Large intestine (tissue), 3 donors: ENCODE data around the gene DMD. TPM values are rescaled to one million over a fixed set of nuclear protein-coding genes. Genes with fewer than 3 reads are reported as not detected.
A peak's percentile ranks its signal among the peaks of the same experiment; 100 is the strongest.

Experiments
- DNase-seq, 2 donors: peaks; one replicate each; pipeline versions ENCODE4 v3.0.0 to v3.0.0-alpha.2; 2013
- H3K27ac ChIP-seq: one replicate; pipeline ENCODE4 v1.5.1; 2013; ENCODE audit warnings: low read length
- H3K27me3 ChIP-seq: 2 replicates; pipeline ENCODE4 v1.6.1; 2013; ENCODE audit warnings: low read length; ENCODE audit not compliant: control insufficient read depth, insufficient read depth
- H3K36me3 ChIP-seq: 2 replicates; pipeline ENCODE4 v1.6.1; 2013; ENCODE audit warnings: low read length; ENCODE audit not compliant: control insufficient read depth, insufficient read depth
- H3K4me1 ChIP-seq: one replicate; pipeline ENCODE4 v1.6.1; 2013; ENCODE audit warnings: low read length; ENCODE audit not compliant: control insufficient read depth, insufficient read depth
- H3K4me3 ChIP-seq: one replicate; pipeline ENCODE4 v1.5.1; 2013; ENCODE audit warnings: low read length
- H3K9me3 ChIP-seq: one replicate; pipeline ENCODE4 v1.6.1; 2013; ENCODE audit warnings: mild to moderate bottlenecking, low read depth, low read length, moderate library complexity; ENCODE audit not compliant: control insufficient read depth
- WGBS: methylation state at CpG from one replicate; pipeline ENCODE4 v1.1.5; 2013; ENCODE audit warnings: low lambda C conversion rate; ENCODE audit not compliant: insufficient coverage; 5-methylcytosine and 5-hydroxymethylcytosine counted together
- polyA plus RNA-seq: library from polyadenylated mRNA; unstranded; fragments of 120-200 nt; gene quantifications from one replicate; pipeline ENCODE4 v1.2.1, GENCODE V29; 2013

DMD gene
- polyA plus RNA-seq, 1 donor: 23.3 TPM

- no peaks in the 10 kb centered on the region for H3K27me3 ChIP-seq
- no CpG with 5 or more reads among the region's 4 CpGs for WGBS
- no peak overlapping the region for H3K27ac ChIP-seq
- no peaks in the 10 kb centered on the region for H3K36me3 ChIP-seq
- no peaks in the 10 kb centered on the region for H3K9me3 ChIP-seq
- H3K4me3 ChIP-seq: no peak overlapping the region
- no peak for DNase-seq
- H3K4me1 ChIP-seq: no peaks in the 10 kb centered on the region
Measured at GRCh38 chrX:31838617-31839016, 1372.7 kb downstream of the DMD start.

DNA sequence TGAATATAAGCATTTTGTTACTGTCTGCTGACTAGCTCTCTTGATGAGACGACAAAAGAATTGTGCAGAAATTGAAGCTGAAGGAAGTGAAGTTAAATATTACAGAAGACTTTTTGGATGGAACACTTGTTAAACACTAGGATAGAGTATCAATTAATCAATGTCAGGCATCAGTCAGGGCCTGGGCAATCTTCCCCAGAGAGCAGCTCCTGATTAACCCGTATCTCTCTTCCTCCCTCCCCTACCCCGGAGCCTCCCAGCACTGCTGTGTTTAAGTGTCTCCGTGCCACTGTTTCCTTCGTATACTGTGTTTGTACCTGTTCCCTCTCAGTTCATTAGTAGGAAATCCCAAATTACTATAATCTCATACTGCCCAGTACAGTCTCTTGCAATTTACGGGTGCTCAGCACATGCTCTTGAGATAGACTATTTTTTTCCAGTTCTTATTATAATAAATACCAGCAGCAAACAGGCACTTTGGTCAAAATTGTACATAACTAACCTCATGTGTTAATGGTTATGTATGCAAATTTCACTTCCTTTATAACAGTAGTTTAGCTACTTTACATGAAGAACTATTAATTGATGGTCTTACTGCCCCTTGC lies 1373.8 kb downstream of the DMD start:
- Histone ChIP-seq H3K9me3 (no peaks in the 10 kb centered on the region), H3K27ac (no peak overlapping the region), H3K4me3 (no peak overlapping the region), H3K27me3 (no peaks in the 10 kb centered on the region), H3K36me3 (no peaks in the 10 kb centered on the region), H3K4me1 (no peaks in the 10 kb centered on the region)
- WGBS: no CpG with 5 or more reads among the region's 6 CpGs
- no peak for DNase-seq

DNA sequence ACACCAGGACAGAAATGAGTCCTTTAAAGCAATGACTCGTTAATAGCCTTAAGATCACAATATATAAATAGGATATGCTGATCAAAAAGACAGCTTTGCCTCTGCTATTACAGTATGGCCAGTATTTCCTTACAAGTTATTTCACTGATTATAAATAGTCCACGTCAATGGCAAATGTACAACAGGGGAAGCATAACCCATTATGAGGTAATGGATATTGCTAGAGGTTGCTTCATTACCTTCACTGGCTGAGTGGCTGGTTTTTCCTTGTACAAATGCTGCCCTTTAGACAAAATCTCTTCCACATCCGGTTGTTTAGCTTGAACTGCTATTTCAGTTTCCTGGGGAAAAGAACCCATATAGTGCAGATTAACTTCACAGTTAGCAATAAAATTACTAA lies 1374.9 kb downstream of the DMD start:
- Histone ChIP-seq H3K4me3 (no peak overlapping the region), H3K36me3 (no peaks in the 10 kb centered on the region), H3K27ac (no peak overlapping the region), H3K27me3 (no peaks in the 10 kb centered on the region), H3K9me3 (no peaks in the 10 kb centered on the region), H3K4me1 (no peaks in the 10 kb centered on the region)
- no peak for DNase-seq
- no CpG with 5 or more reads among the region's 3 CpGs for WGBS

DNA sequence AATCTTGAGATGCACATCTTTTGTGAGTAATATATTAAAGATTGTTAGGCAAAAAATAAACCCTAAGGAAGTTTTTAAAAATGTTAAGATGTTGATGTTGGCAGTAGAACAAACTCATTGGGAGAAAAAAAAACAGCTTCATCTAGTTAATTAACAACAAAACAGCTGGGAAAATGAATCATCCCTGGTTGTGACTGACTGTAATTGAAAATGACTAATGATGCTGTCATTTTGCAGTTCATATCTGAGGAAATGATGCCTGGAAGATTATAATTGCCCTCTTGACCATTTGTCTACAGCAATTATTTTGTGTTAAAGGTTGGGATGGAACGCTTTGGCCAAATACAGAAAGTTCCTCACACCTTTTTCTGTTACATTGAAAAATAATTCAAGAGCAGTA lies 1379.1 kb downstream of the DMD start:
- Histone ChIP-seq H3K4me1 (no peaks in the 10 kb centered on the region), H3K4me3 (no peak overlapping the region), H3K9me3 (no peaks in the 10 kb centered on the region), H3K36me3 (no peaks in the 10 kb centered on the region), H3K27ac (no peak overlapping the region), H3K27me3 (no peaks in the 10 kb centered on the region)
- DNase-seq: peak in 1 of 2 donors; percentile 26
- whole genome bisulfite sequencing: no CpG with 5 or more reads among the region's 1 CpG

DNA sequence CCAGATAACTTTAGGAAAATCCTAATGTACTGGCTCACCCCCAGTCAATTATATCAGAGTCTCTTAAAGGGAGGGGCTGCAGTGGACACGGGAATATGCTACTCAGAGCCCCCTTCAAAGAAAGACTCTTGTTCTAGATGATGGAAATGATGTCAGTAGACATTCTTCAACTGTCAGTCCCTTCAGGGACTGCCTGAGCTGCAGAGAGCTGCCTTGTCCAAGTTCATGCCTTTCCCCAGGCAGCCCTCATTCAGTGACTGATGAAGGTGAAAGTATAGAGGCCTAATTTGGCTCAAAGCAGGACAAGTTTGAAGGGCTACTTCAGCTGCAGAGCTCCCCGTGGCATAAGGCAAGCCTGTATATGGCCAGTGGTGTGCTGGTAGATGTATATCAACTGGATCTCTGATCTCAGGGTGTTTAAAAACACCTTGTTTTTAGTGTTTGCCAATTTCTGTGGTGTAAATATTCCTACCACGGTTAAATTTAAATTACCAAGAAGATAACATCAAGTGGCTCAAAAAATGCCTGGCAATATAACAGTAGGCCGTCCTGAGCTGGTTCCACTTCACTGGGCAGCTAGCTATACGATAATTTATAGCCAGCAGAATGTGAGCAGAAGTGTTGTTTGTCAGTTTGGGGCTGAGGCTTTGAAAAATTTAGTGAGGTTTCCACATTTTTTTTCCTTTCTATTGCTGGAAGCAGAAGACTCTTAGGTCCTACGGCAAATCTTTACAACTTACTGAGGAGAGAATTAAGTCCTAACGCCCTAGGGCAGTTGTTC lies 1390.7 kb downstream of the DMD start:
- H3K4me1 ChIP-seq: no peaks in the 10 kb centered on the region
- H3K9me3 ChIP-seq: no peaks in the 10 kb centered on the region
- H3K4me3 ChIP-seq: no peak overlapping the region
- no CpG with 5 or more reads among the region's 7 CpGs for WGBS
- no peak for DNase-seq
- H3K36me3 ChIP-seq: no peaks in the 10 kb centered on the region
- H3K27ac ChIP-seq: no peak overlapping the region
- no peaks in the 10 kb centered on the region for H3K27me3 ChIP-seq

DNA sequence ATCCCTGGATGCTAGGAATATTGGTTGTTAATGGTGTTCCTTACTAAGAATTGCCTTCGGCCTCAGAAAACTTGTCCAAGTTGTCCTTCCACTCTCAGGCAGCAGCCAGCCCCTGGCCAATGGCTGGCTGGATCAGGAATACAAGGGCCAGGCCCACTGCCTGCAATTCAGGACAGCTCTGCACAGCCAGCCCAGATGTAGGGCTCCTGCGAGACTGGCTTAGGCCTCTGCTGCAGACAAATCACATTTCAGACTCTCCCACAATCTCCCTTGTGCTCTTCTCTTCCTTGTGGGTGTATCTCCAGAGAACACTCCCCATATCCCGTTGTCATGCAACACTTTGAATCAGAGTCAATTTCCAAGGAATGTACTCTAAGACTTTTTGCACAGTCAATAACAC lies 1391.9 kb downstream of the DMD start:
- Histone ChIP-seq H3K27ac (no peak overlapping the region), H3K27me3 (no peaks in the 10 kb centered on the region), H3K4me1 (no peaks in the 10 kb centered on the region), H3K36me3 (no peaks in the 10 kb centered on the region), H3K9me3 (no peaks in the 10 kb centered on the region), H3K4me3 (no peak overlapping the region)
- WGBS: no CpG with 5 or more reads among the region's 3 CpGs
- no peak for DNase-seq

GRCh38 chrX:31811106-31811505 lies 1400.2 kb downstream of the DMD start:
- Histone ChIP-seq H3K27me3 (no peaks in the 10 kb centered on the region), H3K4me1 (no peaks in the 10 kb centered on the region), H3K27ac (no peak overlapping the region), H3K36me3 (no peaks in the 10 kb centered on the region), H3K9me3 (no peaks in the 10 kb centered on the region), H3K4me3 (no peak overlapping the region)
- no peak for DNase-seq

DNA sequence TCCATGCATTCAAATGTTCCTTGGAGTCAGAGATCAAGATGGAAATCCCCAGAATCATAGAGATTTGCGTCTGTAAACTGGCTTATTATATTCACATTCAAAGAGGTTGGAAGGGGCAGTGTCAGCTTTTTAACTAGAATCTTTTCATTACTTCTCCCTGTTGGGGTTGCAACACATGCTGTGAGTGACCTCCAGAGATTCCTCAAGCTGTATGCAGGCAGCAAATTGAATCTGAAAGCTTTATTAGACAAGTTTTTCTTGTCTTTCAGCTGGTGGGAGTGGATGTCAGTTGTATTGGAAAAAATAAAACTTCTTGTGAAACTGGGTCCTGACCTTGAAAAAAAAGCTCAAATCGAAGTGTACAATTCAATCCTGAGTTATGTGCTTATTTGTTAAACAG lies 1403.0 kb downstream of the DMD start:
- Histone ChIP-seq H3K27ac (no peak overlapping the region), H3K27me3 (no peaks in the 10 kb centered on the region), H3K36me3 (no peaks in the 10 kb centered on the region), H3K4me1 (no peaks in the 10 kb centered on the region), H3K9me3 (no peaks in the 10 kb centered on the region), H3K4me3 (no peak overlapping the region)
- DNase-seq: no peak
- 60% methylated on average over 1 of the region's 2 CpGs for WGBS

- no peak overlapping the region for H3K27ac ChIP-seq
- H3K4me1 ChIP-seq: no peaks in the 10 kb centered on the region
- H3K9me3 ChIP-seq: no peaks in the 10 kb centered on the region
- H3K36me3 ChIP-seq: no peaks in the 10 kb centered on the region
- H3K4me3 ChIP-seq: no peak overlapping the region
- H3K27me3 ChIP-seq: no peaks in the 10 kb centered on the region
- DNase-seq: no peak
- 60% methylated on average over 1 of the region's 2 CpGs for WGBS
Measured at GRCh38 chrX:31807165-31807564, 1404.2 kb downstream of the DMD start.

- Histone ChIP-seq H3K9me3 (no peaks in the 10 kb centered on the region), H3K36me3 (no peaks in the 10 kb centered on the region), H3K4me1 (no peaks in the 10 kb centered on the region), H3K27ac (no peak overlapping the region), H3K4me3 (no peak overlapping the region), H3K27me3 (no peaks in the 10 kb centered on the region)
- no CpG with 5 or more reads among the region's 3 CpGs for WGBS
- no peak for DNase-seq
Measured at GRCh38 chrX:31805781-31806180, 1405.6 kb downstream of the DMD start.

- no peaks in the 10 kb centered on the region for H3K27me3 ChIP-seq
- WGBS: no CpG with 5 or more reads among the region's 4 CpGs
- no peaks in the 10 kb centered on the region for H3K9me3 ChIP-seq
- H3K4me1 ChIP-seq: no peaks in the 10 kb centered on the region
- H3K4me3 ChIP-seq: no peak overlapping the region
- no peaks in the 10 kb centered on the region for H3K36me3 ChIP-seq
- no peak for DNase-seq
- H3K27ac ChIP-seq: no peak overlapping the region
Measured at GRCh38 chrX:31800219-31800618, 1411.1 kb downstream of the DMD start.
